ENCODE data around the gene DEK. TPM values are rescaled to one million over a fixed set of nuclear protein-coding genes. Genes with fewer than 3 reads are reported as not detected.

Gene DEK
- polyA plus RNA-seq, 1 donor (not counting 4 experiments of a cell fraction or from before 2014, with no cell fraction given): 45.0 TPM

- FAIRE-seq: no peak
- TF ChIP-seq EZH2 (IDR thresholded peaks at IDR 0.05; ENCODE audit: low read length): no peak
- no peak for TF ChIP-seq CTCF (optimal IDR thresholded peaks at IDR 0.05 in 1 of 3, IDR thresholded peaks at IDR 0.05 in 1 of 3, conservative IDR thresholded peaks at IDR 0.05 in 1 of 3; ENCODE audit: extremely low read depth in 1 of 3, insufficient read depth in 2 of 3, low read length in 3 of 3)
- no peaks in the 10 kb centered on the region for H3K36me3 ChIP-seq (ENCODE audit: control insufficient read depth in 2 of 2, extremely low read depth in 1 of 2, insufficient read depth in 2 of 2, low read length in 2 of 2)
- dilution Hi-C loops (cut with MboI; ENCODE audit: extremely low pct_ligation_motif_present, low sequenced_read_pairs): no loop called here
- H3K79me2 ChIP-seq (ENCODE audit: control insufficient read depth, insufficient read depth, low read length): no peaks in the 10 kb centered on the region
- H3K4me1 ChIP-seq (ENCODE audit: control insufficient read depth, extremely low read depth, insufficient read depth, low read length): no peaks in the 10 kb centered on the region
- H4K20me1 ChIP-seq (ENCODE audit: control insufficient read depth, extremely low read depth, insufficient read depth, low read length): no peaks in the 10 kb centered on the region
- no peak overlapping the region for H3K9ac ChIP-seq (ENCODE audit: control insufficient read depth, extremely low read depth, insufficient read depth, low read length)
- no peak overlapping the region for H3K27ac ChIP-seq (ENCODE audit: control insufficient read depth, insufficient read depth, low read length)
- H2AFZ ChIP-seq (ENCODE audit: control insufficient read depth, low read length): no peak overlapping the region
- no peak overlapping the region for H3K4me3 ChIP-seq (ENCODE audit: control insufficient read depth in 2 of 3, extremely low read depth in 1 of 3, insufficient read depth in 2 of 3, low read depth in 1 of 3, low read length in 3 of 3)
- no peak for DNase-seq (ENCODE audit: low read depth, low spot score)
- no peaks in the 10 kb centered on the region for H3K9me3 ChIP-seq (ENCODE audit: control insufficient read depth, low read depth, low read length)
- H3K9me1 ChIP-seq (ENCODE audit: control insufficient read depth, extremely low read depth, insufficient read depth, low read length): no peaks in the 10 kb centered on the region
- H3K4me2 ChIP-seq (ENCODE audit: control insufficient read depth, extremely low read depth, insufficient read depth, low read depth, low read length): no peak overlapping the region
- no peaks in the 10 kb centered on the region for H3K27me3 ChIP-seq (ENCODE audit: control insufficient read depth, extremely low read depth, insufficient read depth, low read length)
Measured at GRCh38 chr6:18293076-18293904, 29.0 kb upstream of the DEK start.

GRCh38 chr6:18289283-18289682, 25.0 kb upstream of the DEK start:
- no peak overlapping the region for H3K9ac ChIP-seq (ENCODE audit: control insufficient read depth, extremely low read depth, insufficient read depth, low read length)
- no peak for DNase-seq (ENCODE audit: low read depth, low spot score)
- H2AFZ ChIP-seq (ENCODE audit: control insufficient read depth, low read length): no peak overlapping the region
- no peaks in the 10 kb centered on the region for H3K27me3 ChIP-seq (ENCODE audit: control insufficient read depth, extremely low read depth, insufficient read depth, low read length)
- H3K79me2 ChIP-seq (ENCODE audit: control insufficient read depth, insufficient read depth, low read length): no peaks in the 10 kb centered on the region
- H3K4me1 ChIP-seq (ENCODE audit: control insufficient read depth, extremely low read depth, insufficient read depth, low read length): no peaks in the 10 kb centered on the region
- H3K4me2 ChIP-seq (ENCODE audit: control insufficient read depth, extremely low read depth, insufficient read depth, low read depth, low read length): no peak overlapping the region
- no peaks in the 10 kb centered on the region for H3K36me3 ChIP-seq (ENCODE audit: control insufficient read depth in 2 of 2, extremely low read depth in 1 of 2, insufficient read depth in 2 of 2, low read length in 2 of 2)
- dilution Hi-C loops (cut with MboI; ENCODE audit: extremely low pct_ligation_motif_present, low sequenced_read_pairs): no loop called here
- no peaks in the 10 kb centered on the region for H3K9me3 ChIP-seq (ENCODE audit: control insufficient read depth, low read depth, low read length)
- FAIRE-seq: no peak
- H4K20me1 ChIP-seq (ENCODE audit: control insufficient read depth, extremely low read depth, insufficient read depth, low read length): no peaks in the 10 kb centered on the region
- no peak overlapping the region for H3K4me3 ChIP-seq (ENCODE audit: control insufficient read depth in 2 of 3, extremely low read depth in 1 of 3, insufficient read depth in 2 of 3, low read depth in 1 of 3, low read length in 3 of 3)
- no peaks in the 10 kb centered on the region for H3K9me1 ChIP-seq (ENCODE audit: control insufficient read depth, extremely low read depth, insufficient read depth, low read length)
- no peak overlapping the region for H3K27ac ChIP-seq (ENCODE audit: control insufficient read depth, insufficient read depth, low read length)
- TF ChIP-seq EZH2 (IDR thresholded peaks at IDR 0.05; ENCODE audit: low read length) (no peak), CTCF (optimal IDR thresholded peaks at IDR 0.05 in 1 of 3, IDR thresholded peaks at IDR 0.05 in 1 of 3, conservative IDR thresholded peaks at IDR 0.05 in 1 of 3; ENCODE audit: extremely low read depth in 1 of 3, insufficient read depth in 2 of 3, low read length in 3 of 3) (no peak)

Data from keratinocyte (primary cell).